Daoy (cell line): Measurements from ENCODE around the gene FERD3L. TPM values are rescaled to one million over a fixed set of nuclear protein-coding genes. Genes with fewer than 3 reads are reported as not detected.

Experiments
- DNase-seq: peaks from one replicate; pipeline ENCODE4 v3.0.0-alpha.2; 2015; ENCODE audit warnings: low read depth
- total RNA-seq: library from RNA; depleted of rRNA; stranded (reverse); fragments of >200 nt; shearing (Covaris generic); gene quantifications from 2 replicates; pipeline ENCODE4 v1.2.3, GENCODE V29; 2014

FERD3L gene
- total RNA-seq, 1 experiment from 2014 or later = not detected

GRCh38 chr7:19117091-19117869 lies 27.9 kb downstream of the FERD3L start, which contains the start of gene TWIST1:
TSS of gene TWIST1 (minus strand) at chr7:19117636. CDS start at chr7:19117321, 315 bp downstream.
- peak; percentile 94 for DNase-seq

GRCh38 chr7:19116121-19117090 lies 28.8 kb downstream of the FERD3L start:
- peak; percentile 73 for DNase-seq

GRCh38 chr7:19114551-19114855 lies 30.7 kb downstream of the FERD3L start:
- peak; percentile 19 for DNase-seq

- no peak for DNase-seq
Observed at GRCh38 chr7:19113855-19114550, 31.2 kb downstream of the FERD3L start.

- no peak for DNase-seq
Observed at GRCh38 chr7:19113002-19113350, 32.2 kb downstream of the FERD3L start.

GRCh38 chr7:19112274-19113001 lies 32.8 kb downstream of the FERD3L start:
- DNase-seq = no peak

- DNase-seq = no peak
Observed at GRCh38 chr7:19111474-19112273, 33.5 kb downstream of the FERD3L start.

GRCh38 chr7:19110776-19111175 lies 34.4 kb downstream of the FERD3L start:
- no peak for DNase-seq

GRCh38 chr7:19110026-19110730 lies 35.0 kb downstream of the FERD3L start:
- no peak for DNase-seq

- no peak for DNase-seq
Observed at GRCh38 chr7:19109000-19109946, 35.9 kb downstream of the FERD3L start.

GRCh38 chr7:19107356-19108146 lies 37.7 kb downstream of the FERD3L start:
- peak; percentile 52 for DNase-seq

GRCh38 chr7:19107081-19107355 lies 38.2 kb downstream of the FERD3L start:
- DNase-seq = no peak

- no peak for DNase-seq
Observed at GRCh38 chr7:19106241-19107080, 38.8 kb downstream of the FERD3L start.

GRCh38 chr7:19105546-19105945 lies 39.7 kb downstream of the FERD3L start:
- DNase-seq = no peak

- no peak for DNase-seq
Observed at GRCh38 chr7:19104811-19105210, 40.4 kb downstream of the FERD3L start.

- DNase-seq = no peak
Observed at GRCh38 chr7:19102884-19103283, 42.3 kb downstream of the FERD3L start.

GRCh38 chr7:19101909-19102308 lies 43.3 kb downstream of the FERD3L start:
- no peak for DNase-seq
